ENCODE measurements around the gene CRYAB. TPM values are rescaled to one million over a fixed set of nuclear protein-coding genes. Genes with fewer than 3 reads are reported as not detected.

The CRYAB gene
- polyA plus RNA-seq, 1 of the 3 experiments (the other 2 are of a cell fraction): 0.92 TPM

GRCh38 chr11:111906680-111907079 lies 4.9 kb downstream of the CRYAB start:
- peaks cover 13% of the 10 kb centered on the region for H3F3A ChIP-seq (replicated peaks; ENCODE audit: insufficient read depth)
- POLR2A ChIA-PET: no interaction called here
- H3K4me1 ChIP-seq (ENCODE audit: control insufficient read depth in 1 of 2, insufficient read depth in 2 of 2, low read depth in 1 of 2, low read length in 1 of 2): no peaks in the 10 kb centered on the region
- no peaks in the 10 kb centered on the region for H3K27me3 ChIP-seq (ENCODE audit: insufficient read depth)
- no peak overlapping the region for H3K9ac ChIP-seq
- no peak for DNase-seq
- CTCF ChIA-PET: interaction anchor here (1.0 kb wide), 1 partner anchor 17 kb away, joined by 3 read pairs; no protein-coding TSS in a partner anchor
- no peaks in the 10 kb centered on the region for H3K36me3 ChIP-seq (replicated peaks in 1 of 2; ENCODE audit: control insufficient read depth in 1 of 2, insufficient read depth in 2 of 2, low read length in 1 of 2)
- H3K4me2 ChIP-seq: no peak overlapping the region
- H3K27ac ChIP-seq (ENCODE audit: low read depth in 2 of 2, low read length in 1 of 2): no peak overlapping the region
- H4K20me1 ChIP-seq (ENCODE audit: insufficient read depth): no peaks in the 10 kb centered on the region
- peak overlapping the region; percentile 42; the same call in 1 of the 2 replicates for H2AFZ ChIP-seq (ENCODE audit: low read depth)
- no peaks in the 10 kb centered on the region for H3K9me3 ChIP-seq
- WGBS (ENCODE audit: low lambda C conversion rate): 76% methylated on average over 1 of the region's 1 CpG
- H3K79me2 ChIP-seq (ENCODE audit: insufficient read depth): no peaks in the 10 kb centered on the region
- H3K9me2 ChIP-seq: no peaks in the 10 kb centered on the region
- TF ChIP-seq ZBTB33 (IDR thresholded peaks at IDR 0.05; ENCODE audit: borderline replicate concordance, low read depth): no peak
- TF ChIP-seq REST (IDR thresholded peaks at IDR 0.05; ENCODE audit: low read depth, low read length): no peak
- no peak for TF ChIP-seq SIN3A (IDR thresholded peaks at IDR 0.05; ENCODE audit: borderline replicate concordance, low read depth, low read length)
- TF ChIP-seq FOXJ3 (CRISPR knock-in tag; IDR thresholded peaks at IDR 0.05): no peak
- no peak for TF ChIP-seq GATA2 (CRISPR knock-in tag; IDR thresholded peaks at IDR 0.05)
- TF ChIP-seq CTCF (IDR thresholded peaks at IDR 0.05): no peak
- TF ChIP-seq USF1 (IDR thresholded peaks at IDR 0.05; ENCODE audit: borderline replicate concordance, low read depth): no peak
- TF ChIP-seq GABPA (IDR thresholded peaks at IDR 0.05; ENCODE audit: low read depth): no peak
- no peak overlapping the region for H3K4me3 ChIP-seq (ENCODE audit: low read depth in 2 of 2, low read length in 1 of 2)
